Neutrophil (primary cell): Measurements from ENCODE around the gene RAPGEF5.

ENCODE experiments used
- H3K27ac ChIP-seq: fragments of 200-600 bp; sonication (generic); 2 replicates; pipeline ENCODE4 v1.5.1; 2016; ENCODE audit warnings: mild to moderate bottlenecking, moderate library complexity
- H3K27me3 ChIP-seq: fragments of 200-600 bp; sonication (generic); 2 replicates; pipeline ENCODE4 v1.6.0; 2016; ENCODE audit warnings: mild to moderate bottlenecking
- H3K36me3 ChIP-seq: fragments of 200-600 bp; sonication (generic); 2 replicates; pipeline ENCODE4 v1.5.1; 2017
- H3K4me1 ChIP-seq, 2 experiments: fragments of 200-600 bp in 1 of 2; sonication (generic) in 1 of 2; 1 replicate in 1 of 2; 2 replicates in 1 of 2; pipeline versions ENCODE4 v1.5.1 to v1.6.1; 2013 to 2016; ENCODE audit warnings: low read depth in 1 of 2, low read length in 1 of 2, mild to moderate bottlenecking in 1 of 2, moderate library complexity in 1 of 2; ENCODE audit not compliant: control insufficient read depth in 1 of 2, insufficient read depth in 1 of 2
- H3K4me3 ChIP-seq, 2 experiments: fragments of 200-600 bp in 1 of 2; sonication (generic) in 1 of 2; 1 replicate in 1 of 2; 2 replicates in 1 of 2; pipeline ENCODE4 v1.5.1; 2013 to 2016; ENCODE audit warnings: low read depth in 1 of 2, low read length in 1 of 2, mild to moderate bottlenecking in 1 of 2, moderate library complexity in 1 of 2
- H3K9me3 ChIP-seq: fragments of 200-600 bp; sonication (generic); 2 replicates; pipeline ENCODE4 v1.5.1; 2016
- TF ChIP-seq, protein P1 (sequence below): fragments of 200-600 bp; sonication (generic); IDR thresholded peaks from 2 replicates; pipeline ENCODE4 v1.5.1; 2016; ENCODE audit warnings: antibody characterized with exemption

Gene RAPGEF5

GRCh38 chr7:22153432-22154142, 203.4 kb downstream of the RAPGEF5 start:
- no peaks in the 10 kb centered on the region for H3K36me3 ChIP-seq
- H3K4me3 ChIP-seq: no peak overlapping the region
- TF ChIP-seq, protein P1, sequence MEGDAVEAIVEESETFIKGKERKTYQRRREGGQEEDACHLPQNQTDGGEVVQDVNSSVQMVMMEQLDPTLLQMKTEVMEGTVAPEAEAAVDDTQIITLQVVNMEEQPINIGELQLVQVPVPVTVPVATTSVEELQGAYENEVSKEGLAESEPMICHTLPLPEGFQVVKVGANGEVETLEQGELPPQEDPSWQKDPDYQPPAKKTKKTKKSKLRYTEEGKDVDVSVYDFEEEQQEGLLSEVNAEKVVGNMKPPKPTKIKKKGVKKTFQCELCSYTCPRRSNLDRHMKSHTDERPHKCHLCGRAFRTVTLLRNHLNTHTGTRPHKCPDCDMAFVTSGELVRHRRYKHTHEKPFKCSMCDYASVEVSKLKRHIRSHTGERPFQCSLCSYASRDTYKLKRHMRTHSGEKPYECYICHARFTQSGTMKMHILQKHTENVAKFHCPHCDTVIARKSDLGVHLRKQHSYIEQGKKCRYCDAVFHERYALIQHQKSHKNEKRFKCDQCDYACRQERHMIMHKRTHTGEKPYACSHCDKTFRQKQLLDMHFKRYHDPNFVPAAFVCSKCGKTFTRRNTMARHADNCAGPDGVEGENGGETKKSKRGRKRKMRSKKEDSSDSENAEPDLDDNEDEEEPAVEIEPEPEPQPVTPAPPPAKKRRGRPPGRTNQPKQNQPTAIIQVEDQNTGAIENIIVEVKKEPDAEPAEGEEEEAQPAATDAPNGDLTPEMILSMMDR: no peak
- H3K27ac ChIP-seq: no peak overlapping the region
- no peaks in the 10 kb centered on the region for H3K27me3 ChIP-seq
- no peaks in the 10 kb centered on the region for H3K9me3 ChIP-seq
- no peaks in the 10 kb centered on the region for H3K4me1 ChIP-seq

DNA sequence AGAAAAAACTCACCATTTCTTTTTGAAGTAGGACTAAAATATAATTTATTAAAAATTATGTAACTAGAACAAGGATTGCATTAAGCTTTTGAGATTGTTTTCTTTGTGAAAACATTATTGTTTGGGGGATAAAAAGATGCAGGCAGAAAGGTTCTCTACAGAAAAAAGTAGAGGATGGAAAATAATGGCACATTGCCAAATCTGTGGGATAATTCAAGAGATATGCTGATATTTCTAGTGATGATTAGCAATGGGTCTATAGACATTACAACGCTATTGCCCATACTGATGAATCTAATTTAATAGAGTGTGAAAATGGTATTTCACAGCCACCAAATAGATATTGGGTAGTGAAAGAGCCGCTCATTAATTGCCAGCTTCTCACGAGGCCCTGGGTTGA, 204.3 kb downstream of the RAPGEF5 start:
- Histone ChIP-seq H3K9me3 (no peaks in the 10 kb centered on the region), H3K4me1 (no peaks in the 10 kb centered on the region), H3K27ac (no peak overlapping the region), H3K36me3 (no peaks in the 10 kb centered on the region), H3K27me3 (no peaks in the 10 kb centered on the region), H3K4me3 (no peak overlapping the region)
- TF ChIP-seq, protein P1: no peak

DNA sequence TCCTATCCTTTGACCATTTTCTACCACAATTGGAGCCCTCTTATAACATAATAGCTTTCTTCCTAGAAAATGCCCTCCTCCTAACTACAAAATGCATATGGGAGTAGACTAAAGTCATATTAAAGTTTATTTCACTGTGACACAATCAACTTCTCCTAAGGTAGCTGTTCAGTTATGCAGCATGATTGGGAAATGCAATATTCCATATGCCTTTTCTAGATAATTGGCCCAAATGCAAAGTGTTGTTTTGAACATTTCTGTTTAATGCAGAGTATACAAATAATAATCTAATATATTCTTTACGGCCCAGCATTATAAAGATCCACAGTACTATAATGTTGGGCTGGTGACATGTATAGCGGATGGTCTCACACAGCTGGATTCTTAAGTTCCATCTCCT, 205.1 kb downstream of the RAPGEF5 start:
- Histone ChIP-seq H3K9me3 (no peaks in the 10 kb centered on the region), H3K36me3 (no peaks in the 10 kb centered on the region), H3K4me1 (no peaks in the 10 kb centered on the region), H3K4me3 (no peak overlapping the region), H3K27ac (no peak overlapping the region), H3K27me3 (no peaks in the 10 kb centered on the region)
- TF ChIP-seq, protein P1: no peak

GRCh38 chr7:22150221-22150620, 206.7 kb downstream of the RAPGEF5 start:
- H3K4me1 ChIP-seq: no peaks in the 10 kb centered on the region
- no peak overlapping the region for H3K4me3 ChIP-seq
- no peak overlapping the region for H3K27ac ChIP-seq
- no peaks in the 10 kb centered on the region for H3K9me3 ChIP-seq
- H3K36me3 ChIP-seq: no peaks in the 10 kb centered on the region
- H3K27me3 ChIP-seq: no peaks in the 10 kb centered on the region
- TF ChIP-seq, protein P1: no peak

DNA sequence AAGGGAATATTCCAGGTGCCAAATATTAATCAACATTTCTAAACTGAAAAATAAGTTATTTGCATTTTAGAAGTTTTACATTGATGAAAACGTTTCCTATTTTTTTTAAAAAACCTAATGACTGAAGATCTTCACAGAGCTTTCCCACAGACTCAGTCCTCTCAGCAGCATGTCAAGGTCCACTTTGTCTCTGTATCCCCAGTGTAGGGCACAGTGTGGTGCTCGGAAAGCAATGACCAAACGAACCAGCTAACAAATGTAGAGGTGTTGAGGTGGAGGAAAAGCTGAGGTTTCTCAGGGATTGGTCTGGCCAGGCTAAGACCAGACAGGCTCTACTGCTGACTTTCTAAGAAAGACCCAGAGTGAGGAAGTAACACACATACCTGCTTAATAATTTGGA, 209.1 kb downstream of the RAPGEF5 start:
- Histone ChIP-seq H3K4me1 (no peaks in the 10 kb centered on the region), H3K4me3 (no peak overlapping the region), H3K27ac (no peak overlapping the region), H3K36me3 (no peaks in the 10 kb centered on the region), H3K27me3 (no peaks in the 10 kb centered on the region), H3K9me3 (no peaks in the 10 kb centered on the region)
- TF ChIP-seq, protein P1: no peak
